ENCODE data around the gene ITGA5.

DNA sequence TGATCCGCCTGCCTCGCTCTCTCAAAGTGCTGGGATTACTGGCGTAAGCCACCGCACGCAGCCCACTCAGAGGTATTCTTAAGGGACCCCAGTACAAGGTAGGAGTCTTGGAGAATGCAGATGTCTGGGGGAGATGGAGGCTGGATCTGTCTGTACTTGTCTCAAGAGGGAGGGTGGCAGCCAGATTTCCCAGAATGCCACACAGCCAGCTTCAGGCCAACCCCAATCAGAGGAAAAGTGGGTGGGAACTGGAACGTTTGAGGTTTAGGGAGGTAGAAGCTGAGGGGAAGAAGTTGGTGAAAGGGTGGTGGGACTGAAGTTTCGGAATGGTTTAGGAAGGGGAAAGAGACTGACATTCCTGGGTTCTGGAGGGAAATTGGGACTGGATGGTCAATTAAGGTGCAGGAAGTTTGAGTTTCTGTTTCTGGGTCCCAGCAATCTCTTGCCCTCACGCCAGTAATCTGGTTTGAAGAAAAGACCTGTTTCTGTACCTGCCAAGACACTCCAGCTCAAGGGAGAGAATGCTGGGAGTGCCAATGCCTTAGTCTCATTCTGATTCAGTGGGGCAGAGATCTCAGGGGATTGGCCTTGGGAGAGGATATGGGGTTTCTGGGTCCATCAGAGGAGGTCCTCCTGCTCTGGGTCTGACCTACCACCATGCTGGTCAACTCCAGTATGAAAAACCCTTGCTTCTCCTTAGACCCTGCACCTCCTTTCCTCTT is 26.4 kb downstream of the ITGA5 start:
- TF ChIP-seq POLR2AphosphoS5 (IDR thresholded peaks at IDR 0.05; ENCODE audit: borderline replicate concordance, low read depth, low read length) (no peak), EZH2 (IDR thresholded peaks at IDR 0.05) (no peak)
